PC-9 (cell line): ENCODE results near the gene AKT1S1. TPM values are rescaled to one million over a fixed set of nuclear protein-coding genes. Genes with fewer than 3 reads are reported as not detected.

Experiments used
- BruUV-seq: library from RNA; stranded (reverse); fragments of 400-500 nt; replicated peaks from 2 replicates; lab custom pipeline; 2021; lab: Mats Ljungman, UMichigan
- CTCF ChIA-PET: fragments of 300-600 bp; sonication (Branson Sonifier 250); formaldehyde crosslinking; loops from one replicate; lab custom pipeline; 2022; ENCODE audit warnings: antibody characterized with exemption; lab: Charles Lee
- POLR2A ChIA-PET: fragments of 300-600 bp; sonication (Branson Sonifier 250); formaldehyde crosslinking; loops from one replicate; lab custom pipeline; 2022; ENCODE audit warnings: antibody characterized with exemption; ENCODE audit not compliant: unreplicated experiment; lab: Charles Lee
- DNase-seq, 2 experiments: peaks; one replicate each; pipeline versions ENCODE4 v3.0.0 to v3.0.0-alpha.2; 2015 to 2022; ENCODE audit warnings: mixed read lengths in 1 of 2
- H2AFZ ChIP-seq: fragments of 200-600 bp; sonication (generic); 2 replicates; pipeline ENCODE4 v1.8.1; 2017; ENCODE audit warnings: antibody characterized with exemption
- H3F3A ChIP-seq: fragments of 200-600 bp; sonication (generic); 2 replicates; pipeline ENCODE4 v1.8.1; 2017; ENCODE audit warnings: antibody characterized with exemption, mild to moderate bottlenecking, low read depth; ENCODE audit not compliant: insufficient read depth
- H3K27ac ChIP-seq: fragments of 200-600 bp; sonication (generic); 2 replicates; pipeline ENCODE4 v1.6.1; 2016; ENCODE audit warnings: mixed run types
- H3K27me3 ChIP-seq: fragments of 200-600 bp; sonication (generic); 2 replicates; pipeline ENCODE4 v1.6.1; 2016; ENCODE audit warnings: low read depth, mixed run types; ENCODE audit not compliant: insufficient read depth
- H3K36me3 ChIP-seq: fragments of 200-600 bp; sonication (generic); 2 replicates; pipeline ENCODE4 v1.6.1; 2016; ENCODE audit warnings: low read depth, mixed run types
- H3K4me1 ChIP-seq: fragments of 200-600 bp; sonication (generic); replicated peaks from 2 replicates; pipeline ENCODE4 v1.6.1; 2016; ENCODE audit warnings: mixed run types; ENCODE audit not compliant: insufficient read depth
- H3K4me2 ChIP-seq: fragments of 200-600 bp; sonication (generic); 2 replicates; pipeline ENCODE4 v1.6.1; 2017; ENCODE audit warnings: mixed run types
- H3K4me3 ChIP-seq: fragments of 200-600 bp; sonication (generic); 2 replicates; pipeline ENCODE4 v1.6.1; 2016; ENCODE audit warnings: mixed run types
- H3K79me2 ChIP-seq: fragments of 200-600 bp; sonication (generic); 2 replicates; pipeline ENCODE4 v1.6.1; 2017; ENCODE audit warnings: low read depth, mixed run types
- H3K9me2 ChIP-seq: fragments of 200-600 bp; sonication (generic); 2 replicates; pipeline ENCODE4 v1.8.1; 2017; ENCODE audit warnings: mild to moderate bottlenecking; ENCODE audit not compliant: insufficient read depth
- H3K9me3 ChIP-seq: fragments of 200-600 bp; sonication (generic); 2 replicates; pipeline ENCODE4 v1.8.1; 2016; ENCODE audit warnings: low read depth; ENCODE audit not compliant: insufficient read depth
- H4K20me1 ChIP-seq: fragments of 200-600 bp; sonication (generic); 2 replicates; pipeline ENCODE4 v1.8.1; 2017; ENCODE audit not compliant: insufficient read depth
- CTCF ChIP-seq: fragments of 200-600 bp; sonication (generic); conservative IDR thresholded peaks from 2 replicates; pipeline ENCODE4 v1.6.1; 2017; ENCODE audit warnings: mixed run types, antibody characterized with exemption, mild to moderate bottlenecking, moderate library complexity
- EZH2 ChIP-seq: fragments of 200-600 bp; sonication (generic); IDR thresholded peaks from 2 replicates; pipeline ENCODE4 v1.8.0; 2017; ENCODE audit warnings: antibody characterized with exemption, low read depth
- intact Hi-C: fragments of 100-400 bp; cut with micrococcal nuclease; formaldehyde crosslinking; loops from one replicate; pipeline ENCODE4 v1.10.0; 2022; ENCODE audit not compliant: unreplicated experiment
- total RNA-seq: library from RNA; stranded (reverse); gene quantifications from 2 replicates; pipeline ENCODE4 v1.2.3, GENCODE V29; 2021

Gene AKT1S1
- total RNA-seq, 1 experiment from 2014 or later: 143 TPM

DNA sequence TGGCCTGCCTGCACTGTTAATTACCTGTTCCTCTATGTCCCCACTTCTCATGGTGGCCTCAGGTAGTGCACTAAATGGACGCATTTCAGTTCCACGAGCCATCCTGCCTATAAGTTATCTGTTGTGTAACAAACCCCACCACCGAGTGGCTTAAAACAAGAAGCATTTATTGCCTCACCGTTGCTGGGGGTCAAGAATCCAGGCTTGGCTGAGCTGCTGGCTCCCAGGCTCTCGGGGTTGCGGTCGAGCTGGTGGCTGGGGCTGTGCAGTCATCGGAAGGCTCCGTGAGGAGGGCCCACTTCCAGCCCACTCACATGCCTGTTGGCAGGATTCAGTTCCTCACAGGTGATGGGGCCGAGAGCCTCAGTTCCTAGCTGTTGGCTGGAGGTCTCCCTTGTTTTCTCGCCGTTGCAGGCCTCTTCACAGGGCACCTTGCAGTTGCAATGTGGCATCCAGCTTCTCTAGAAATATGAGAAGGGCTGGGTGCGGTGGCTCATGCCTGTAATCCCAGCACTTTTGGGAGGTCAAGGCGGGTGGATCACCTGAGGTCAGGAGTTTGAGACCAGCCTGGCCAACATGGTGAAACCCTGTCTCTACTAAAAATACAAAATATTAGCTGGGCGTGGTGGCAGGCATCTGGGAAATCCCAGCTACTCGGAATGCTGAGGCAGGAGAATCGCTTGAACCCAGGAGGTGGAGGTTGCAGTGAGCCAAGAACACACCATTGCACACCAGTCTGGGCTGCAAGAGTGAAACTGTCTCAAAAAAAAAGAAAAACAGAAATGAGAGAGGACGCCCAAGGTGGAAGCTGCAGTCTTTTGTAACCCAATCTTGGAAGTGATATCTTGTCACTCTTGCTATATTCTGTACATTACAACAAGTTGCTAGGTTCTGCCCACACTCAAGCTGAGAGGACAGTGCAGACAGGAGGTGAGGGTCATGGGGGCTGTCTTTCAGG is 32.7 kb downstream of the AKT1S1 start:
- Histone ChIP-seq H3K36me3 (peaks cover 15% of the 10 kb centered on the region), H3K4me3 (no peak overlapping the region), H3K27me3 (no peaks in the 10 kb centered on the region), H3K9me2 (no peaks in the 10 kb centered on the region), H2AFZ (no peak overlapping the region), H3K27ac (no peak overlapping the region), H3K4me1 (peaks cover 16% of the 10 kb centered on the region), H4K20me1 (peaks cover 7% of the 10 kb centered on the region; the same call in 1 of the 2 replicates), H3K9me3 (no peaks in the 10 kb centered on the region), H3K4me2 (no peak overlapping the region), H3K79me2 (peaks cover 7% of the 10 kb centered on the region; the same call in 1 of the 2 replicates), H3F3A (peaks cover 49% of the 10 kb centered on the region)
- BruUV-seq: no TSS peak
- intact Hi-C loops: no loop called here
- CTCF ChIA-PET: no interaction called here
- POLR2A ChIA-PET: no interaction called here
- no peak for DNase-seq
- TF ChIP-seq CTCF: no peak
- no peak for TF ChIP-seq EZH2

- Histone ChIP-seq H3K27me3 (no peaks in the 10 kb centered on the region), H2AFZ (no peak overlapping the region), H3K9me3 (no peaks in the 10 kb centered on the region), H4K20me1 (peaks cover 11% of the 10 kb centered on the region; the same call in 1 of the 2 replicates), H3K4me2 (no peak overlapping the region), H3F3A (peaks cover 38% of the 10 kb centered on the region), H3K79me2 (no peaks in the 10 kb centered on the region; the same call in 1 of the 2 replicates), H3K27ac (no peak overlapping the region), H3K36me3 (peaks cover 19% of the 10 kb centered on the region), H3K9me2 (no peaks in the 10 kb centered on the region), H3K4me1 (peaks cover 5% of the 10 kb centered on the region), H3K4me3 (no peak overlapping the region)
- no peak for DNase-seq
- TF ChIP-seq EZH2 (no peak), CTCF (no peak)
- intact Hi-C loops: no loop called here
- ChIA-PET POLR2A (no interaction called here), CTCF (interaction anchor here (0.6 kb wide), 1 partner anchor 56 kb away, joined by 8 read pairs; no protein-coding TSS in a partner anchor)
- no TSS peak for BruUV-seq
Observed at GRCh38 chr19:49843265-49843664, 33.9 kb downstream of the AKT1S1 start.

- no peak for TF ChIP-seq CTCF
- no peak for TF ChIP-seq EZH2
- no peaks in the 10 kb centered on the region for H3K9me2 ChIP-seq
- peaks cover 19% of the 10 kb centered on the region for H3K36me3 ChIP-seq
- no peak overlapping the region for H3K4me2 ChIP-seq
- no peak overlapping the region for H3K27ac ChIP-seq
- CTCF ChIA-PET: interaction anchor here (0.6 kb wide), 1 partner anchor 10 kb away, joined by 6 read pairs; no protein-coding TSS in a partner anchor
- intact Hi-C loops: no loop called here
- H3K4me3 ChIP-seq: no peak overlapping the region
- no TSS peak for BruUV-seq
- POLR2A ChIA-PET: no interaction called here
- H3K4me1 ChIP-seq: no peaks in the 10 kb centered on the region
- no peaks in the 10 kb centered on the region for H3K27me3 ChIP-seq
- no peak overlapping the region for H2AFZ ChIP-seq
- H3K9me3 ChIP-seq: no peaks in the 10 kb centered on the region
- DNase-seq: no peak
- H3F3A ChIP-seq: peaks cover 21% of the 10 kb centered on the region
- no peaks in the 10 kb centered on the region for H3K79me2 ChIP-seq
- H4K20me1 ChIP-seq: peaks cover 11% of the 10 kb centered on the region; the same call in 1 of the 2 replicates
Observed at GRCh38 chr19:49840736-49841249, 36.4 kb downstream of the AKT1S1 start.
